ENCODE data around the gene NFE2L3. TPM values are rescaled to one million over a fixed set of nuclear protein-coding genes. Genes with fewer than 3 reads are reported as not detected.
"Not testable (repeated sequence)": the region's sequence is repeated elsewhere in the genome, so short reads cannot be mapped to it uniquely, and the experiment has no call there.

The NFE2L3 gene
- polyA plus RNA-seq, 3 donors: 23.8 to 48.0 (median 35.3) TPM

- DNase-seq (ENCODE audit: extremely low read depth in 1 of 11, low read depth in 9 of 11, low spot score in 4 of 11): no peak
These were observed 27.4 kb downstream of the NFE2L3 start for GRCh38 chr7:26179422-26179821.

GRCh38 chr7:26179826-26180497 lies 28.0 kb downstream of the NFE2L3 start:
- no peak for DNase-seq (ENCODE audit: extremely low read depth in 1 of 11, low read depth in 9 of 11, low spot score in 4 of 11)

- DNase-seq (ENCODE audit: extremely low read depth in 1 of 11, low read depth in 9 of 11, low spot score in 4 of 11): no peak
These were observed 28.8 kb downstream of the NFE2L3 start for GRCh38 chr7:26180792-26181198.

GRCh38 chr7:26181474-26182227 lies 29.7 kb downstream of the NFE2L3 start:
- no peak for DNase-seq (ENCODE audit: extremely low read depth in 1 of 11, low read depth in 9 of 11, low spot score in 4 of 11)

- DNase-seq (ENCODE audit: extremely low read depth in 1 of 11, low read depth in 9 of 11, low spot score in 4 of 11): no peak
These were observed 30.3 kb downstream of the NFE2L3 start for GRCh38 chr7:26182283-26182682.

GRCh38 chr7:26182706-26183105 lies 30.7 kb downstream of the NFE2L3 start:
- DNase-seq (ENCODE audit: extremely low read depth in 1 of 11, low read depth in 9 of 11, low spot score in 4 of 11): no peak

GRCh38 chr7:26183545-26184280 lies 31.7 kb downstream of the NFE2L3 start:
- no peak for DNase-seq (ENCODE audit: extremely low read depth in 1 of 11, low read depth in 9 of 11, low spot score in 4 of 11)

- DNase-seq (ENCODE audit: extremely low read depth in 1 of 11, low read depth in 9 of 11, low spot score in 4 of 11): not testable (repeated sequence)
These were observed 32.5 kb downstream of the NFE2L3 start for GRCh38 chr7:26184281-26185101.

GRCh38 chr7:26185131-26185843 lies 33.3 kb downstream of the NFE2L3 start:
- DNase-seq (ENCODE audit: extremely low read depth in 1 of 11, low read depth in 9 of 11, low spot score in 4 of 11): no peak

GRCh38 chr7:26185844-26186180 lies 33.8 kb downstream of the NFE2L3 start:
- no peak for DNase-seq (ENCODE audit: extremely low read depth in 1 of 11, low read depth in 9 of 11, low spot score in 4 of 11)

- no peak for DNase-seq (ENCODE audit: extremely low read depth in 1 of 11, low read depth in 9 of 11, low spot score in 4 of 11)
These were observed 34.6 kb downstream of the NFE2L3 start for GRCh38 chr7:26186364-26187311.

- DNase-seq (ENCODE audit: extremely low read depth in 1 of 11, low read depth in 9 of 11, low spot score in 4 of 11): no peak
These were observed 35.6 kb downstream of the NFE2L3 start for GRCh38 chr7:26187380-26188205.

GRCh38 chr7:26188206-26188956 lies 36.4 kb downstream of the NFE2L3 start:
- no peak for DNase-seq (ENCODE audit: extremely low read depth in 1 of 11, low read depth in 9 of 11, low spot score in 4 of 11)

GRCh38 chr7:26188957-26189541 lies 37.1 kb downstream of the NFE2L3 start:
- no peak for DNase-seq (ENCODE audit: extremely low read depth in 1 of 11, low read depth in 9 of 11, low spot score in 4 of 11)

GRCh38 chr7:26189697-26190096 lies 37.7 kb downstream of the NFE2L3 start:
- no peak for DNase-seq (ENCODE audit: extremely low read depth in 1 of 11, low read depth in 9 of 11, low spot score in 4 of 11)

GRCh38 chr7:26190417-26190869 lies 38.4 kb downstream of the NFE2L3 start:
- DNase-seq (ENCODE audit: extremely low read depth in 1 of 11, low read depth in 9 of 11, low spot score in 4 of 11): no peak
